PC-9 (cell line): ENCODE results near the gene STX2. TPM values are rescaled to one million over a fixed set of nuclear protein-coding genes. Genes with fewer than 3 reads are reported as not detected.

Experiments used
- BruUV-seq: library from RNA; stranded (reverse); fragments of 400-500 nt; replicated peaks from 2 replicates; lab custom pipeline; 2021; lab: Mats Ljungman, UMichigan
- CTCF ChIA-PET: fragments of 300-600 bp; sonication (Branson Sonifier 250); formaldehyde crosslinking; loops from one replicate; lab custom pipeline; 2022; ENCODE audit warnings: antibody characterized with exemption; lab: Charles Lee
- POLR2A ChIA-PET: fragments of 300-600 bp; sonication (Branson Sonifier 250); formaldehyde crosslinking; loops from one replicate; lab custom pipeline; 2022; ENCODE audit warnings: antibody characterized with exemption; ENCODE audit not compliant: unreplicated experiment; lab: Charles Lee
- DNase-seq, 2 experiments: peaks; one replicate each; pipeline versions ENCODE4 v3.0.0 to v3.0.0-alpha.2; 2015 to 2022; ENCODE audit warnings: mixed read lengths in 1 of 2
- H2AFZ ChIP-seq: fragments of 200-600 bp; sonication (generic); 2 replicates; pipeline ENCODE4 v1.8.1; 2017; ENCODE audit warnings: antibody characterized with exemption
- H3F3A ChIP-seq: fragments of 200-600 bp; sonication (generic); 2 replicates; pipeline ENCODE4 v1.8.1; 2017; ENCODE audit warnings: antibody characterized with exemption, mild to moderate bottlenecking, low read depth; ENCODE audit not compliant: insufficient read depth
- H3K27ac ChIP-seq: fragments of 200-600 bp; sonication (generic); 2 replicates; pipeline ENCODE4 v1.6.1; 2016; ENCODE audit warnings: mixed run types
- H3K27me3 ChIP-seq: fragments of 200-600 bp; sonication (generic); 2 replicates; pipeline ENCODE4 v1.6.1; 2016; ENCODE audit warnings: low read depth, mixed run types; ENCODE audit not compliant: insufficient read depth
- H3K36me3 ChIP-seq: fragments of 200-600 bp; sonication (generic); 2 replicates; pipeline ENCODE4 v1.6.1; 2016; ENCODE audit warnings: low read depth, mixed run types
- H3K4me1 ChIP-seq: fragments of 200-600 bp; sonication (generic); replicated peaks from 2 replicates; pipeline ENCODE4 v1.6.1; 2016; ENCODE audit warnings: mixed run types; ENCODE audit not compliant: insufficient read depth
- H3K4me2 ChIP-seq: fragments of 200-600 bp; sonication (generic); 2 replicates; pipeline ENCODE4 v1.6.1; 2017; ENCODE audit warnings: mixed run types
- H3K4me3 ChIP-seq: fragments of 200-600 bp; sonication (generic); 2 replicates; pipeline ENCODE4 v1.6.1; 2016; ENCODE audit warnings: mixed run types
- H3K79me2 ChIP-seq: fragments of 200-600 bp; sonication (generic); 2 replicates; pipeline ENCODE4 v1.6.1; 2017; ENCODE audit warnings: low read depth, mixed run types
- H3K9me2 ChIP-seq: fragments of 200-600 bp; sonication (generic); 2 replicates; pipeline ENCODE4 v1.8.1; 2017; ENCODE audit warnings: mild to moderate bottlenecking; ENCODE audit not compliant: insufficient read depth
- H3K9me3 ChIP-seq: fragments of 200-600 bp; sonication (generic); 2 replicates; pipeline ENCODE4 v1.8.1; 2016; ENCODE audit warnings: low read depth; ENCODE audit not compliant: insufficient read depth
- H4K20me1 ChIP-seq: fragments of 200-600 bp; sonication (generic); 2 replicates; pipeline ENCODE4 v1.8.1; 2017; ENCODE audit not compliant: insufficient read depth
- CTCF ChIP-seq: fragments of 200-600 bp; sonication (generic); conservative IDR thresholded peaks from 2 replicates; pipeline ENCODE4 v1.6.1; 2017; ENCODE audit warnings: mixed run types, antibody characterized with exemption, mild to moderate bottlenecking, moderate library complexity
- EZH2 ChIP-seq: fragments of 200-600 bp; sonication (generic); IDR thresholded peaks from 2 replicates; pipeline ENCODE4 v1.8.0; 2017; ENCODE audit warnings: antibody characterized with exemption, low read depth
- intact Hi-C: fragments of 100-400 bp; cut with micrococcal nuclease; formaldehyde crosslinking; loops from one replicate; pipeline ENCODE4 v1.10.0; 2022; ENCODE audit not compliant: unreplicated experiment
- total RNA-seq: library from RNA; stranded (reverse); gene quantifications from 2 replicates; pipeline ENCODE4 v1.2.3, GENCODE V29; 2021

STX2 gene
- total RNA-seq, 1 experiment from 2014 or later = 9.7 TPM

DNA sequence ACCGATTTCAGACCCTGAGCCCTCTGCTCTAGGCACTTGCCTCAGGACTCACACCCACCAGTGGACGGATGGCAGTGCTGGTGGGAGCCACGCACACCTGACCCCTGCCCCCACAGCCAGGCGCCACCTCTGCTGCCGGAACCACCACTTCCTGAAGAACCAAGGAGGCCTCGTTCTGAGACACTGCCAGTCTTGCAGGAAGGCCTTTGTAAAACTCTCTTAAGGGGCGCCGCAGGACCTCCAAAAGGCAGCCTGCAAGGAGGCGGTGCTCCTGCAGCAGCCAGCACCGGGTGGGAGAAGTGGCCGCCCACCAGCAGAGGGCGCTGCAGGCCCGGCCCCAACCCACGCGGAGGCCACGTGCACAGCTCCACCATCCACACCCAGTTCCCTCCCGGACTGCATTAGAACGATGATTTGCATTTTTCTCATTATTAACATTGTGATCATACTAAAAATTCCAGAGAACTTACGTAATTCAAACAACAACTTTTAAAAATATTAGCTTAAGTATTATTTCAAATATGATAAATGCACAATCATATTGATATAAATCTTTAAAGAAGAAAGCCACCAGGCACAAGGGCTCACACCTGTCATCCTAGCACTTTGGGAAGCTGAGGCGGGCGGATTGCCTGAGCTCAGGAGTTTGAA, 12.8 kb downstream of the STX2 start:
- Histone ChIP-seq H3K79me2 (no peaks in the 10 kb centered on the region), H3K27ac (no peak overlapping the region), H4K20me1 (no peaks in the 10 kb centered on the region), H3F3A (no peaks in the 10 kb centered on the region), H3K36me3 (no peaks in the 10 kb centered on the region), H3K4me2 (no peak overlapping the region), H3K4me3 (no peak overlapping the region), H2AFZ (no peak overlapping the region), H3K9me3 (no peaks in the 10 kb centered on the region), H3K4me1 (no peaks in the 10 kb centered on the region), H3K27me3 (no peaks in the 10 kb centered on the region), H3K9me2 (no peaks in the 10 kb centered on the region)
- ChIA-PET POLR2A (no interaction called here), CTCF (interaction anchor here (0.6 to 0.7 kb wide), 2 partner anchors 175 to 310 kb away, joined by 3 to 4 read pairs; no protein-coding TSS in a partner anchor)
- BruUV-seq = no TSS peak
- TF ChIP-seq CTCF (peak; percentile 76), EZH2 (no peak)
- DNase-seq = peak; percentile 48 to 49
- intact Hi-C loops = no loop called here

DNA sequence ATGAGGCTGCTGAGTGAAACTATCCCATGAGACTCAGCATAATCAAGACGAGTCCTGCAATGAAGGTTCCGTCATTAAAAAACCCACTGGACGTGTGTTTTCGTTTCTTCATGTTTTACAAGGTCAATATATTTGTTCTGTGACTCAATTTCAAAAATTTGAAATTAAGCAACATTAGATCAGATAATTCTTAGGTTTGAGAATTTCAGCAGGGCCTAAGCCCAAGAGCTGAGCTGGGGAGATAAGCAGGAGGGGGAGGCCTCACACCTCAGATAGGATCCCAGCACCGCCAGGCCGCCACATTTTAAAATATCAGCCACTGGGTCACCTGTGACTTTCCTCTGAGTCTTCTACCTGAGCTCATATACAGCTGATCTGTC, 13.3 kb downstream of the STX2 start:
- H3K27ac ChIP-seq = no peak overlapping the region
- H3K4me3 ChIP-seq = no peak overlapping the region
- intact Hi-C loops = no loop called here
- H3K4me2 ChIP-seq = no peak overlapping the region
- H4K20me1 ChIP-seq = no peaks in the 10 kb centered on the region
- no peaks in the 10 kb centered on the region for H3F3A ChIP-seq
- no peak overlapping the region for H2AFZ ChIP-seq
- no peaks in the 10 kb centered on the region for H3K79me2 ChIP-seq
- no peaks in the 10 kb centered on the region for H3K36me3 ChIP-seq
- no peaks in the 10 kb centered on the region for H3K27me3 ChIP-seq
- ChIA-PET POLR2A (no interaction called here), CTCF (no interaction called here)
- no TSS peak for BruUV-seq
- H3K9me3 ChIP-seq = no peaks in the 10 kb centered on the region
- no peaks in the 10 kb centered on the region for H3K4me1 ChIP-seq
- H3K9me2 ChIP-seq = no peaks in the 10 kb centered on the region
- no peak for DNase-seq
- no peak for TF ChIP-seq EZH2
- no peak for TF ChIP-seq CTCF

DNA sequence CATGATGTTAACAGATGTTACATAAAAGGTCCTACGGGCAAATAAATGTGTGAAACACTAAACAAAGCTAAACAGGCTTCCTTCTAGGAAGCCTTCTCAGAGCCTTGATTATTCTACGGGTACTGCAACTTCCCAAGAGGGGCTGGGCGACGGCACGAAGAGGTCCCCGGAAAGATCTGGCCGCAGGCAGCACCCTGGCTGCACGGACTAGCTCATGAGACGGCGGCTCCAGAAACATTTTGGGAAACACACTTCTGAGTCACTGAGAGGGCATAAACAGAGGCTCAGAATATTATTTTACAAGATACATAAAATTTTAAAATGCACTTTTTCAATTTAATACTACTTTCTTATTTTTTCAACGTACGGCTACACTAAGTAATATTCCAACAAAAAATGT, 19.4 kb downstream of the STX2 start:
- H2AFZ ChIP-seq = no peak overlapping the region

More for the DNA sequence above, 19.4 kb downstream of the STX2 start:
- Histone ChIP-seq H3K9me3 (no peaks in the 10 kb centered on the region), H3K4me2 (no peak overlapping the region), H3K36me3 (no peaks in the 10 kb centered on the region), H4K20me1 (no peaks in the 10 kb centered on the region), H3K4me3 (no peak overlapping the region), H3K79me2 (no peaks in the 10 kb centered on the region), H3K27ac (no peak overlapping the region), H3K4me1 (no peaks in the 10 kb centered on the region), H3K9me2 (no peaks in the 10 kb centered on the region), H3F3A (peaks cover 4% of the 10 kb centered on the region), H3K27me3 (no peaks in the 10 kb centered on the region)
- no peak for DNase-seq
- TF ChIP-seq CTCF (no peak), EZH2 (no peak)
- intact Hi-C loops = loop anchor here (1.0 to 5.0 kb wide), 2 partner anchors 53 to 58 kb away; partner anchors contain the start of gene RAN
- ChIA-PET POLR2A (no interaction called here), CTCF (no interaction called here)
- BruUV-seq = no TSS peak
